ENCODE measurements around the gene DET1. TPM values are rescaled to one million over a fixed set of nuclear protein-coding genes. Genes with fewer than 3 reads are reported as not detected.

DET1 gene
- total and polyA plus RNA-seq, 2 of the 13 experiments (the other 11 are each of a cell fraction or from before 2014, with no cell fraction given) = 2.2 to 4.2 TPM

DNA sequence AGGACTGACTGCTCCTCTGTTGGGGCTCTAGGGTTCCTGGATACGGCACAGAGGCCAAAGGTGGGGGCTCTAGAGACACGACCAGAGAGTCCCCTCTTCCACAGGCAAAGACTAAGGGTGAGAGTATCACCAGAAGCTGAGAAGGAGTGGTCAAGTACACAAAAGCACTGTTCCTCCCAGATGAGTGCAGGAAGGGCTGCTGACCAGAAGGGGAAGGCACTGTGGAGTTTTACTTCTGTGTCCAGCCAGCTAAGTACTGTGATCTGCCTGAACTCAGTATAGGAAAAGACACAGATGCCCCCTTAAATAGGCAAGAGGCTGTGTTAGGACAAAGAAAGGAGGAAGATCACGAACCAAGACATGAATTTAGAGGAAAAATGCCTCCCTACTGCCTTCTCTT lies 67.3 kb downstream of the DET1 start:
- POLR2A ChIA-PET = interaction anchor here (4.1 kb wide), 1 partner anchor 12 kb away, joined by 16 read pairs; the partner anchor contains the start of genes MRPL46 and MRPS11
- CTCF ChIA-PET (ENCODE audit: low intra/inter-chr PET ratio, low total read pairs) = no interaction called here
- TF ChIP-seq ZNF251 (CRISPR knock-in tag; IDR thresholded peaks at IDR 0.05) (no peak), ZNF614 (CRISPR knock-in tag; IDR thresholded peaks at IDR 0.05; ENCODE audit: borderline replicate concordance) (no peak), RARA (CRISPR knock-in tag; IDR thresholded peaks at IDR 0.05) (no peak), SOX5 (CRISPR knock-in tag; IDR thresholded peaks at IDR 0.05; ENCODE audit: borderline replicate concordance) (no peak), ZNF253 (CRISPR knock-in tag; IDR thresholded peaks at IDR 0.05; ENCODE audit: borderline replicate concordance) (no peak), ZNF138 (CRISPR knock-in tag; IDR thresholded peaks at IDR 0.05; ENCODE audit: low read depth) (no peak), ZNF746 (CRISPR knock-in tag; IDR thresholded peaks at IDR 0.05) (no peak), TEAD2 (CRISPR knock-in tag; IDR thresholded peaks at IDR 0.05) (no peak), HOXA9 (CRISPR knock-in tag; IDR thresholded peaks at IDR 0.05; ENCODE audit: borderline replicate concordance) (no peak)
- TF ChIP-seq, protein P1, sequence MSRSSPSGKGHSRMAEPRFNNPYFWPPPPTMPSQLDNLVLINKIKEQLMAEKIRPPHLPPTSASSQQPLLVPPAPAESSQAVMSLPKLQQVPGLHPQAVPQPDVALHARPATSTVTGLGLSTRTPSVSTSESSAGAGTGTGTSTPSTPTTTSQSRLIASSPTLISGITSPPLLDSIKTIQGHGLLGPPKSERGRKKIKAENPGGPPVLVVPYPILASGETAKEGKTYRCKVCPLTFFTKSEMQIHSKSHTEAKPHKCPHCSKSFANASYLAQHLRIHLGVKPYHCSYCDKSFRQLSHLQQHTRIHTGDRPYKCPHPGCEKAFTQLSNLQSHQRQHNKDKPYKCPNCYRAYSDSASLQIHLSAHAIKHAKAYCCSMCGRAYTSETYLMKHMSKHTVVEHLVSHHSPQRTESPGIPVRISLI (CRISPR knock-in tag; IDR thresholded peaks at IDR 0.05; ENCODE audit: borderline replicate concordance) = no peak
- TF ChIP-seq, protein P2, sequence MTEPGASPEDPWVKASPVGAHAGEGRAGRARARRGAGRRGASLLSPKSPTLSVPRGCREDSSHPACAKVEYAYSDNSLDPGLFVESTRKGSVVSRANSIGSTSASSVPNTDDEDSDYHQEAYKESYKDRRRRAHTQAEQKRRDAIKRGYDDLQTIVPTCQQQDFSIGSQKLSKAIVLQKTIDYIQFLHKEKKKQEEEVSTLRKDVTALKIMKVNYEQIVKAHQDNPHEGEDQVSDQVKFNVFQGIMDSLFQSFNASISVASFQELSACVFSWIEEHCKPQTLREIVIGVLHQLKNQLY (CRISPR knock-in tag; IDR thresholded peaks at IDR 0.05) = no peak
- TF ChIP-seq, protein P3, sequence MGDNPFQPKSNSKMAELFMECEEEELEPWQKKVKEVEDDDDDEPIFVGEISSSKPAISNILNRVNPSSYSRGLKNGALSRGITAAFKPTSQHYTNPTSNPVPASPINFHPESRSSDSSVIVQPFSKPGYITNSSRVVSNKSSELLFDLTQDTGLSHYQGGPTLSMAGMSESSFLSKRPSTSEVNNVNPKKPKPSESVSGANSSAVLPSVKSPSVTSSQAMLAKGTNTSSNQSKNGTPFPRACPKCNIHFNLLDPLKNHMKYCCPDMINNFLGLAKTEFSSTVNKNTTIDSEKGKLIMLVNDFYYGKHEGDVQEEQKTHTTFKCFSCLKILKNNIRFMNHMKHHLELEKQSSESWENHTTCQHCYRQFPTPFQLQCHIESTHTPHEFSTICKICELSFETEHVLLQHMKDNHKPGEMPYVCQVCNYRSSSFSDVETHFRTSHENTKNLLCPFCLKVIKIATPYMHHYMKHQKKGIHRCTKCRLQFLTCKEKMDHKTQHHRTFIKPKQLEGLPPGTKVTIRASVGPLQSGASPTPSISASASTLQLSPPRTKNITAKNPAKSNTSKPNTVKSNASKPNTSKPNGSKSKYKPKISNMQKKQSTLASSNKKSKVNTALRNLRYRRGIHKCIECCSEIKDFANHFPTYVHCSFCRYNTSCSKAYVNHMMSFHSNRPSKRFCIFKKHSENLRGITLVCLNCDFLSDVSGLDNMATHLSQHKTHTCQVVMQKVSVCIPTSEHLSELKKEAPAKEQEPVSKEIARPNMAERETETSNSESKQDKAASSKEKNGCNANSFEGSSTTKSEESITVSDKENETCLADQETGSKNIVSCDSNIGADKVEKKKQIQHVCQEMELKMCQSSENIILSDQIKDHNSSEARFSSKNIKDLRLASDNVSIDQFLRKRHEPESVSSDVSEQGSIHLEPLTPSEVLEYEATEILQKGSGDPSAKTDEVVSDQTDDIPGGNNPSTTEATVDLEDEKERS (CRISPR knock-in tag; IDR thresholded peaks at IDR 0.05) = no peak
- TF ChIP-seq, protein P4, sequence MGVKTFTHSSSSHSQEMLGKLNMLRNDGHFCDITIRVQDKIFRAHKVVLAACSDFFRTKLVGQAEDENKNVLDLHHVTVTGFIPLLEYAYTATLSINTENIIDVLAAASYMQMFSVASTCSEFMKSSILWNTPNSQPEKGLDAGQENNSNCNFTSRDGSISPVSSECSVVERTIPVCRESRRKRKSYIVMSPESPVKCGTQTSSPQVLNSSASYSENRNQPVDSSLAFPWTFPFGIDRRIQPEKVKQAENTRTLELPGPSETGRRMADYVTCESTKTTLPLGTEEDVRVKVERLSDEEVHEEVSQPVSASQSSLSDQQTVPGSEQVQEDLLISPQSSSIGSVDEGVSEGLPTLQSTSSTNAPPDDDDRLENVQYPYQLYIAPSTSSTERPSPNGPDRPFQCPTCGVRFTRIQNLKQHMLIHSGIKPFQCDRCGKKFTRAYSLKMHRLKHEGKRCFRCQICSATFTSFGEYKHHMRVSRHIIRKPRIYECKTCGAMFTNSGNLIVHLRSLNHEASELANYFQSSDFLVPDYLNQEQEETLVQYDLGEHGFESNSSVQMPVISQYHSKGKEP (CRISPR knock-in tag; IDR thresholded peaks at IDR 0.05) = no peak
- Histone ChIP-seq H3K36me3 (replicated peaks in 1 of 2; ENCODE audit: control insufficient read depth in 1 of 2, insufficient read depth in 2 of 2, low read length in 2 of 2) (peaks cover 4 to 24% of the 10 kb centered on the region in 2 experiments; a peak in 4 of 5 replicates), H3K79me2 (ENCODE audit: insufficient read depth, low read length) (no peaks in the 10 kb centered on the region), H3K4me1 (ENCODE audit: insufficient read depth, low read length) (no peaks in the 10 kb centered on the region), H3K9ac (ENCODE audit: insufficient read depth, low read depth, low read length) (no peak overlapping the region), H3K4me3 (replicated peaks in 1 of 3; ENCODE audit: insufficient read depth in 1 of 3, low read depth in 2 of 3, low read length in 3 of 3) (no peak overlapping the region), H2AFZ (ENCODE audit: low read length) (no peak overlapping the region), H3K4me2 (ENCODE audit: low read depth, low read length) (no peak overlapping the region), H3K27ac (ENCODE audit: extremely low read length, insufficient read depth, low read length) (no peak overlapping the region), H4K20me1 (ENCODE audit: insufficient read depth, low read length) (no peaks in the 10 kb centered on the region), H3K9me3 (ENCODE audit: low read length) (no peaks in the 10 kb centered on the region), H3K27me3 (ENCODE audit: control insufficient read depth in 1 of 2, insufficient read depth in 2 of 2, low read length in 2 of 2) (no peaks in the 10 kb centered on the region)
- FAIRE-seq (no peak), DNase-seq (ENCODE audit: low spot score) (no peak), ATAC-seq (peak; percentile 52)
- in situ Hi-C loops (cut with HindIII; ENCODE audit: extremely low pct_ligation_motif_present, low pct_unique_long_range_greater_than_20kb) = loop anchor here (10.0 kb wide), 1 partner anchor 356 kb away; no protein-coding TSS in a partner anchor
- no TSS peak for BruUV-seq (replicated peaks)
- 83% methylated on average over 2 of the region's 3 CpGs for whole genome bisulfite sequencing (ENCODE audit: low lambda C conversion rate)
- intact Hi-C loops (cut with micrococcal nuclease; ENCODE audit: unreplicated experiment) = no loop called here
